Nephron progenitor cell (in vitro differentiated cells): ENCODE results near the gene LMOD2.

ENCODE experiments used
- DNase-seq: peaks from one replicate; pipeline ENCODE4 v3.0.0; 2021
- H3K27ac Mint-ChIP-seq: 2 replicates; pipeline ENCODE4 v1.8.0; 2021; ENCODE audit warnings: mild to moderate bottlenecking, moderate library complexity, mixed read lengths
- H3K27me3 Mint-ChIP-seq: 2 replicates; pipeline ENCODE4 v1.8.0; 2021; ENCODE audit warnings: mild to moderate bottlenecking, low read depth, mixed read lengths; ENCODE audit not compliant: poor library complexity
- H3K36me3 Mint-ChIP-seq: 2 replicates; pipeline ENCODE4 v1.8.0; 2021; ENCODE audit warnings: low read depth, mixed read lengths
- H3K4me1 Mint-ChIP-seq: 2 replicates; pipeline ENCODE4 v1.8.0; 2021; ENCODE audit warnings: mixed read lengths
- H3K4me3 Mint-ChIP-seq: 2 replicates; pipeline ENCODE4 v1.8.0; 2021; ENCODE audit warnings: mild to moderate bottlenecking, moderate library complexity, mixed read lengths
- H3K9me3 Mint-ChIP-seq: 2 replicates; pipeline ENCODE4 v1.8.0; 2021; ENCODE audit warnings: mild to moderate bottlenecking, moderate library complexity, mixed read lengths
- CTCF ChIP-seq: fragments of 200-600 bp; sonication (generic); IDR thresholded peaks from 2 replicates; pipeline ENCODE4 v1.5.0; 2021; ENCODE audit warnings: antibody characterized with exemption

The LMOD2 gene

GRCh38 chr7:123669485-123669884 is 13.8 kb downstream of the LMOD2 start:
- H3K4me3 Mint-ChIP-seq = no peak overlapping the region
- H3K27ac Mint-ChIP-seq = no peak overlapping the region
- no peaks in the 10 kb centered on the region for H3K9me3 Mint-ChIP-seq
- no peak for TF ChIP-seq CTCF
- DNase-seq = no peak
- H3K4me1 Mint-ChIP-seq = peaks cover 27% of the 10 kb centered on the region
- H3K27me3 Mint-ChIP-seq = no peaks in the 10 kb centered on the region
- H3K36me3 Mint-ChIP-seq = no peaks in the 10 kb centered on the region

DNA sequence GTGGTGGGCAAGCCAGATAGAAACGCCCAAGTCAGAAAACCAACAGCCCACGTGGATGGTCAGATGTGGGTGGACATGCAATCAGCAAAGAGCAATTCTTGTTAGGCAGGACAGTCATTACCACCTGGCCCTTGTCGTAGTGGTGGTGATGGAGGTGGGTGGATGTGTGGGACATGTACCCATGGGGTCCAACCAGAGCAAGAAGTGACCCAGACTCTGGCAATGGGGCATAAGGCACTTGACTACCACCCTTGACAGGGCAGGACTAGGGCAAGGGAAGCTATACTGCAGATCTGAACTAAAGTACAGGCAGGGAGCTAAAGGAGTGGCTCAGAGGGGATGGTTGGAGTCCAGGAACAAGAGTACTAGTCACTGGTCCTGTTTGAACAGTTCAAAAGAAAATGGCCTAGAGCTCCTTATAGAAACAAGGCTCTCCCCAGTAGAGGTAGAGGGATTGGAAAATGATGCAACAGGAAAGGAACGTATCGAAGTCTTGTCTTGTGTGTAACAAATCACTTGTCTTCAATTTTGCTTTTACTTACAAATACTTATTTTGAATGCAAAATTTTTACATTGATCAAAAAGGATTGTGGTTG is 17.6 kb downstream of the LMOD2 start:
- no peak for TF ChIP-seq CTCF
- Mint-ChIP-seq H3K27me3 (no peaks in the 10 kb centered on the region), H3K4me3 (no peak overlapping the region), H3K27ac (no peak overlapping the region), H3K4me1 (peaks cover 20% of the 10 kb centered on the region), H3K36me3 (no peaks in the 10 kb centered on the region), H3K9me3 (no peaks in the 10 kb centered on the region)
- no peak for DNase-seq

DNA sequence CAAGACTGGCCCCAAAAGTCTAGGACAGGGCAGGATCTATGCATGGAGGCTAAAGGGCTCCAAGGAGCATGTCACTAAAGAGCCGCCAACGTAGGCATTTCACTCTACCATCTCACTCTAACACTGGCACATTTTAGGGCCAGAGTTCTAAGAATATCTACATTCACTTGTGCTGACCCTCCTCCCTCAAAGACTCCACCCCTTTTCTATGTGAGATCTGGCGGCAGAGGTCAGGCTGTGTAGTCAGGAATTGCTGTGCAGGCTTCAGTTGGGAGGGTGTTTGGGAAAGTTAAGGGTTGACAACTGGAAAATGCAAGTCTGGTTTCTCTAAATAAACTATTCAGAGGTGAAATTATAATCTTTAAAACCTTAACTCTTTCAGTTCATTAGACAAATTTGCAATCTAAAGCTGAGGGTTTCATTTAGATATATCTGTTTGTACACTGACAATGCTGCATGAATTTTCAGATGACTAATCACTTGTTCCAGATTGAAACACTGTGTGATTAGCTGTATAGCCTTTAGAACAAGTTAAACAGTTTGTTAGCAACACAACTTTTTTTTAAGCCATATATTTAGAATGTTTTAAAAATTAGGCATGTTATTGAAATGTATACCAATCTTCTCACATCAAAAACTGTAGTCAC is 18.2 kb downstream of the LMOD2 start:
- Mint-ChIP-seq H3K9me3 (no peaks in the 10 kb centered on the region), H3K27me3 (no peaks in the 10 kb centered on the region), H3K27ac (peak overlapping the region; percentile 66), H3K4me3 (no peak overlapping the region), H3K36me3 (peaks cover 1% of the 10 kb centered on the region), H3K4me1 (peaks cover 20% of the 10 kb centered on the region)
- DNase-seq = no peak
- TF ChIP-seq CTCF = no peak

DNA sequence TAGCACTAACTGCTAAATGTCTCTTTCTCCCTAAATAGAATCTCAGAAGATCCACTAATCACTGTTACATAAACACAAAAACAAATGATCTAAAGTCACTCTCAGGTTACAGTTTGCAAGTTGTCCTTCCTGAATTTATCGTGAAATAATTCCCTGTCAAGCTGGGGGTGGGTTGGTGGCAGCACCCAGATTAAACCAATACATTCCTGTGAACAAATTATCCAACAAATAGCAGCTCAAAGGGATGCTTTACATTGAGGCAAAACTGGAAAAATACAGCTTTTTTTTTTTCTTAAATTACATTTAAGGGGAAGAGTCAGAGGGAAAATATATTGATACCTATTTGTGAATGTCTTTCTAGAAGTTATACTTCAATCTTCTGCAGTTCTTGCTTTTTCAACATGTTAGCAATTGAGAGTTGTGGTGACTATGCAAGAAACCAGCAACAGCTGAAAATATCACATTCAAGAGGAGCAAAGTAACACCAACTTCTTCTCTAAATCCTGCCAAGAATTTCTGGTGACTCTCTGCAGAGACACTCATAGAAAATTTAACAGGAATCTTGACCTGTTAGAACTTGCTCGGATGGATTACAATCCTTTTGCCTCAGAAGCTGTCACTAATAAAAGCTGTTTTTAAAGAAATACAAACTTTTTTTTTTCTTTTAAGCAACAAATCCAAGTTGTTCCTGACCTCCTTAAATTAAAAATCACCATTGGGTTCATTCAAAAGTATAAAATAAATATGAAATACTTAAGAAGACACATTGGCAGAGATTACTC is 18.9 kb downstream of the LMOD2 start:
- Mint-ChIP-seq H3K27me3 (no peaks in the 10 kb centered on the region), H3K9me3 (no peaks in the 10 kb centered on the region), H3K27ac (peak overlapping the region; percentile 33), H3K4me1 (peaks cover 20% of the 10 kb centered on the region), H3K36me3 (peaks cover 8% of the 10 kb centered on the region), H3K4me3 (no peak overlapping the region)
- no peak for DNase-seq
- no peak for TF ChIP-seq CTCF

GRCh38 chr7:123675181-123675473 is 19.5 kb downstream of the LMOD2 start:
- no peak overlapping the region for H3K27ac Mint-ChIP-seq
- no peak for DNase-seq
- no peak overlapping the region for H3K4me3 Mint-ChIP-seq
- H3K36me3 Mint-ChIP-seq = peaks cover 14% of the 10 kb centered on the region
- H3K4me1 Mint-ChIP-seq = peaks cover 20% of the 10 kb centered on the region
- no peaks in the 10 kb centered on the region for H3K9me3 Mint-ChIP-seq
- no peak for TF ChIP-seq CTCF
- H3K27me3 Mint-ChIP-seq = no peaks in the 10 kb centered on the region
